ENCODE data around the gene FOXK2. TPM values are rescaled to one million over a fixed set of nuclear protein-coding genes. Genes with fewer than 3 reads are reported as not detected.
A peak's percentile ranks its signal among the peaks of the same experiment; 100 is the strongest.

FOXK2 gene
- total RNA-seq, 1 experiment from 2014 or later, result 72.0 TPM

DNA sequence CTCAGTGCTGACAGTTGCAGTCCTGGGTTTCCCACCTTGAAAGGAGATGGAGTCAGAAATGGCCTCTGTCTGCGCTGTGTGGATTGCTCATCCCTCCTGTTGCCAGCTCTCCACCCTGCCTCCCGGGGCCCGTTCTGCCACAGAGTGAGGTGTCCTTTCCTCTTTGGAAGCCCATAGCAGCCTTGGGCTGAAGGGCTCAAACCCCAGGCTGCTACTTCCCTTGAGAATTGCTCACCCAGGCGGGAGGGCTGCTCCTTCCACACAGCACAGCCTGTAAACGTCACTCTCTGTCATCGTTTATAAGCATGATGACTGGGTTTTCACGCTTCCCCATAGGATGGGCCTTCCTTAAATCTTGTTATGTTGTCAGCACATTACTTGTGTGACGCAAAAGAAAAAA, 62.7 kb downstream of the FOXK2 start:
- no peak overlapping the region for H4K8ac ChIP-seq (replicated peaks; ENCODE audit: insufficient read length, low read depth, low read length)
- no peak overlapping the region for H2BK12ac ChIP-seq (ENCODE audit: insufficient read length, low read depth, low read length)
- no peaks in the 10 kb centered on the region for H3K4me1 Mint-ChIP-seq
- H3K4me2 ChIP-seq (ENCODE audit: insufficient read depth, insufficient read length, low read length), result no peak overlapping the region
- H3K23me2 ChIP-seq (ENCODE audit: insufficient read length, low read depth, low read length, poor library complexity, severe bottlenecking), result no peaks in the 10 kb centered on the region
- H3K18ac ChIP-seq (ENCODE audit: insufficient read length, low read depth, low read length), result no peak overlapping the region
- no peak overlapping the region for H4K91ac ChIP-seq (ENCODE audit: insufficient read length, low read depth, low read length)
- no peak overlapping the region for H3K14ac ChIP-seq (ENCODE audit: insufficient read depth, low read length)
- peaks cover 32 to 63% (median 62%) of the 10 kb centered on the region in 3 experiments for H3K36me3 Mint-ChIP-seq (ENCODE audit: insufficient read depth in 1 of 3, low read depth in 3 of 3)
- no peak overlapping the region for H3K9ac ChIP-seq (ENCODE audit: extremely low read depth, insufficient read length, low read length)
- H2AK5ac ChIP-seq (ENCODE audit: insufficient read length, low read length), result no peak overlapping the region
- peaks cover 1% of the 10 kb centered on the region for H3K79me1 ChIP-seq (ENCODE audit: insufficient read depth, low read depth, low read length, poor library complexity, severe bottlenecking)
- H3K4me1 ChIP-seq (ENCODE audit: insufficient read depth, low read length), result no peaks in the 10 kb centered on the region
- H3K27ac Mint-ChIP-seq, result peak overlapping the region in 1 of 3 experiments; percentile 62; a peak in 1 of 7 replicates
- H2AFZ ChIP-seq (ENCODE audit: low read length), result no peak overlapping the region
- no peak overlapping the region for H3K27ac ChIP-seq (ENCODE audit: insufficient read length, low read depth, low read length)
- no peak overlapping the region for H2BK20ac ChIP-seq (ENCODE audit: low read depth, low read length, poor library complexity, severe bottlenecking)
- peaks cover 4% of the 10 kb centered on the region; the same call in 1 of the 2 replicates for H3K79me2 ChIP-seq (ENCODE audit: insufficient read depth, low read length)
- DNase-seq, result no peak
- no peak overlapping the region for H4K5ac ChIP-seq (ENCODE audit: insufficient read length, low read depth, low read length)
- peaks cover 0 to 2% of the 10 kb centered on the region in 2 experiments; a peak in 1 of 5 replicates for H3K9me3 Mint-ChIP-seq
- H4K20me1 ChIP-seq (ENCODE audit: control insufficient read depth, insufficient read depth, insufficient read length), result peaks cover 2% of the 10 kb centered on the region
- no peaks in the 10 kb centered on the region for H3K27me3 ChIP-seq (ENCODE audit: insufficient read depth, low read length)
- no peak overlapping the region for H3K4me3 Mint-ChIP-seq
- TF ChIP-seq, protein P1, sequence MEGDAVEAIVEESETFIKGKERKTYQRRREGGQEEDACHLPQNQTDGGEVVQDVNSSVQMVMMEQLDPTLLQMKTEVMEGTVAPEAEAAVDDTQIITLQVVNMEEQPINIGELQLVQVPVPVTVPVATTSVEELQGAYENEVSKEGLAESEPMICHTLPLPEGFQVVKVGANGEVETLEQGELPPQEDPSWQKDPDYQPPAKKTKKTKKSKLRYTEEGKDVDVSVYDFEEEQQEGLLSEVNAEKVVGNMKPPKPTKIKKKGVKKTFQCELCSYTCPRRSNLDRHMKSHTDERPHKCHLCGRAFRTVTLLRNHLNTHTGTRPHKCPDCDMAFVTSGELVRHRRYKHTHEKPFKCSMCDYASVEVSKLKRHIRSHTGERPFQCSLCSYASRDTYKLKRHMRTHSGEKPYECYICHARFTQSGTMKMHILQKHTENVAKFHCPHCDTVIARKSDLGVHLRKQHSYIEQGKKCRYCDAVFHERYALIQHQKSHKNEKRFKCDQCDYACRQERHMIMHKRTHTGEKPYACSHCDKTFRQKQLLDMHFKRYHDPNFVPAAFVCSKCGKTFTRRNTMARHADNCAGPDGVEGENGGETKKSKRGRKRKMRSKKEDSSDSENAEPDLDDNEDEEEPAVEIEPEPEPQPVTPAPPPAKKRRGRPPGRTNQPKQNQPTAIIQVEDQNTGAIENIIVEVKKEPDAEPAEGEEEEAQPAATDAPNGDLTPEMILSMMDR (conservative IDR thresholded peaks at IDR 0.05), result no peak
- no peak overlapping the region for H2BK15ac ChIP-seq (ENCODE audit: low read depth, low read length)
- no CpG with 5 or more reads among the region's 8 CpGs for WGBS (ENCODE audit: extremely low coverage, insufficient read length, low lambda C conversion rate)
- H3K56ac ChIP-seq (ENCODE audit: insufficient read length, low read depth, low read length), result no peak overlapping the region
- no peak overlapping the region for H3K23ac ChIP-seq (ENCODE audit: insufficient read length, low read depth, low read length)
- no peak overlapping the region for H3T11ph ChIP-seq (ENCODE audit: low read length)
- no peak overlapping the region for H3K4ac ChIP-seq (ENCODE audit: low read depth, low read length)
- H2BK120ac ChIP-seq (ENCODE audit: low read depth, low read length, poor library complexity, severe bottlenecking), result no peak overlapping the region
- H3K9me3 ChIP-seq (ENCODE audit: control insufficient read depth, low read depth, low read length), result no peaks in the 10 kb centered on the region
- no peaks in the 10 kb centered on the region for H3K27me3 Mint-ChIP-seq (ENCODE audit: low read depth)
- H2BK5ac ChIP-seq (ENCODE audit: insufficient read length, low read length), result no peak overlapping the region

Measured in H9 (cell line).